ENCODE measurements around the gene NRIP1. TPM values are rescaled to one million over a fixed set of nuclear protein-coding genes. Genes with fewer than 3 reads are reported as not detected.

The NRIP1 gene
- polyA plus RNA-seq, 3 donors: 4.3 to 28.2 (median 23.5) TPM

DNA sequence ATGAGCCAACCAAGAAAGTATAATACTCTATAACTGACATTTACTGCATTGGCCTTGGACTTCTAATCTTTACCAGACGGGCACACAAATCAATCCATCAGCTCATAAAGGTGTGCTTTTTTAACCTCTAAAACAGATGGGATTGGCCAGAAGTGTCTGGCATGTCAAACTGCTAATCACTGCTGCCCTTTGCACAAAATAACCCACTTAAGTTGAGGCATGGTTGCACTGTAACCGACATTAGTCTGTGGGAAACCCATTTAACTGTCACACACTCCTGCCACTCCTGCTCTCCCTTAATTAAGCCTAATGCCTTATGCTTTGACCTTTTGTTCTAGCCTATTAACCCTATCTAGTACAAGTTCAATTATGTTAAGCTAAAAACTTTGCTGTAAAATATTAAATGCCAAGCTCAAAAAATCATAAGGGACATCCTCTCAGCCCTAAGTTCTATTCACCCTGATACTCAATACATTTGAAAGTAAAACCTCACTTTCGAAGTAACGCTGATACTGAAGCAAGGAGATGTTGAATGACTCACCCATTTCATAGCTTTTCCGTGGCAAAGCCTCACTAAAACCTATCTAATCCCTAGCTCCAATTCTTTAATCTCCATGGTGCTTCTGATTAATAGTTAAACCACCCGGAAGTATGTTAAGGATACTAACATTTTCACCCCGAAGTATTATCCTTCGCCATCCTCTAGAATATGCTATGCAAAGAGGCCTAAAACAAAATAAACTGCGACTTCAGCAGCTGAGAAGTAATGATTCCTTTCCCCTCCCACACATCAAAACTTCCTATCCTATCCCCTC is 12.9 kb downstream of the NRIP1 start:
- peak in 1 of 3 donors; percentile 28 for DNase-seq
- peak overlapping the region; percentile 41 for H3K4me2 ChIP-seq (replicated peaks; ENCODE audit: extremely low read depth, low read length, poor library complexity, severe bottlenecking)
- H3K4me1 ChIP-seq (ENCODE audit: control insufficient read depth in 1 of 2, insufficient read depth in 2 of 2, low read length in 2 of 2): peaks cover 20 to 54% of the 10 kb centered on the region in 2 donors
- peak overlapping the region in 2 of 7 donors; percentile 19 to 48 for H3K27ac Mint-ChIP-seq
- no peaks in the 10 kb centered on the region for H3K36me3 ChIP-seq (replicated peaks in 1 of 2; ENCODE audit: control insufficient read depth in 1 of 2, insufficient read depth in 2 of 2, low read length in 2 of 2)
- no peaks in the 10 kb centered on the region for H3K27me3 Mint-ChIP-seq (ENCODE audit: low read depth in 3 of 3)
- peak overlapping the region; percentile 45 to 65 for H3K4me3 Mint-ChIP-seq
- no peak overlapping the region for H3K9ac ChIP-seq (ENCODE audit: insufficient read depth, low read length, poor library complexity, severe bottlenecking)
- intact Hi-C loops (cut with micrococcal nuclease): no loop called here
- peaks cover 3 to 6% of the 10 kb centered on the region in 2 donors for H3K36me3 Mint-ChIP-seq
- H4K20me1 ChIP-seq (ENCODE audit: insufficient read depth, low read length): peaks cover 100% of the 10 kb centered on the region
- H2AFZ ChIP-seq (ENCODE audit: insufficient read depth, low read depth, low read length, poor library complexity, severe bottlenecking): no peak overlapping the region
- H3K4me3 ChIP-seq (replicated peaks in 1 of 3; ENCODE audit: low read depth in 2 of 3, low read length in 3 of 3): peak overlapping the region in 1 of 3 experiments; percentile 33
- no peaks in the 10 kb centered on the region for H3K9me3 ChIP-seq (replicated peaks in 1 of 2; ENCODE audit: control insufficient read depth in 1 of 2, insufficient read depth in 1 of 2, low read length in 2 of 2)
- peaks cover 100% of the 10 kb centered on the region for H3K79me2 ChIP-seq (ENCODE audit: insufficient read depth, low read length)
- no peaks in the 10 kb centered on the region for H3K27me3 ChIP-seq (ENCODE audit: control insufficient read depth in 2 of 2, insufficient read depth in 2 of 2, low read length in 2 of 2)
- no peak for TF ChIP-seq CTCF (IDR thresholded peaks at IDR 0.05)
- H3K4me1 Mint-ChIP-seq: peaks cover 78% of the 10 kb centered on the region
- 18% methylated on average over 5 of the region's 9 CpGs for WGBS (ENCODE audit: insufficient coverage)
- H3K27ac ChIP-seq (ENCODE audit: low read depth in 1 of 2, low read length in 2 of 2): no peak overlapping the region
- H3K9me3 Mint-ChIP-seq: peaks cover 0 to 3% (median 0%) of the 10 kb centered on the region in 7 donors

- no peak overlapping the region for H3K9ac ChIP-seq (ENCODE audit: insufficient read depth, low read length, poor library complexity, severe bottlenecking)
- no peaks in the 10 kb centered on the region for H3K9me3 ChIP-seq (replicated peaks in 1 of 2; ENCODE audit: control insufficient read depth in 1 of 2, insufficient read depth in 1 of 2, low read length in 2 of 2)
- H3K79me2 ChIP-seq (ENCODE audit: insufficient read depth, low read length): peaks cover 100% of the 10 kb centered on the region
- H3K4me3 ChIP-seq (replicated peaks in 1 of 3; ENCODE audit: low read depth in 2 of 3, low read length in 3 of 3): no peak overlapping the region
- intact Hi-C loops (cut with micrococcal nuclease): no loop called here
- H3K27me3 ChIP-seq (ENCODE audit: control insufficient read depth in 2 of 2, insufficient read depth in 2 of 2, low read length in 2 of 2): no peaks in the 10 kb centered on the region
- peaks cover 0 to 3% (median 0%) of the 10 kb centered on the region in 7 donors for H3K9me3 Mint-ChIP-seq
- H3K4me1 ChIP-seq (ENCODE audit: control insufficient read depth in 1 of 2, insufficient read depth in 2 of 2, low read length in 2 of 2): peaks cover 16 to 49% of the 10 kb centered on the region in 2 donors
- no peak overlapping the region for H3K4me3 Mint-ChIP-seq
- 36% methylated on average over 5 of the region's 11 CpGs for WGBS (ENCODE audit: insufficient coverage)
- H3K27ac ChIP-seq (ENCODE audit: low read depth in 1 of 2, low read length in 2 of 2): no peak overlapping the region
- H3K4me1 Mint-ChIP-seq: peaks cover 78% of the 10 kb centered on the region
- H3K36me3 Mint-ChIP-seq: peaks cover 6 to 10% of the 10 kb centered on the region in 2 donors
- H3K27ac Mint-ChIP-seq: peak overlapping the region in 3 of 7 donors; percentile 32 to 71 (median 63)
- no peak overlapping the region for H3K4me2 ChIP-seq (replicated peaks; ENCODE audit: extremely low read depth, low read length, poor library complexity, severe bottlenecking)
- no peaks in the 10 kb centered on the region for H3K36me3 ChIP-seq (replicated peaks in 1 of 2; ENCODE audit: control insufficient read depth in 1 of 2, insufficient read depth in 2 of 2, low read length in 2 of 2)
- H3K27me3 Mint-ChIP-seq (ENCODE audit: low read depth in 3 of 3): no peaks in the 10 kb centered on the region
- TF ChIP-seq CTCF (IDR thresholded peaks at IDR 0.05): no peak
- DNase-seq: no peak
- H4K20me1 ChIP-seq (ENCODE audit: insufficient read depth, low read length): peaks cover 100% of the 10 kb centered on the region
- H2AFZ ChIP-seq (ENCODE audit: insufficient read depth, low read depth, low read length, poor library complexity, severe bottlenecking): no peak overlapping the region
Measured at GRCh38 chr21:15050568-15051377, 14.0 kb downstream of the NRIP1 start.

All from CD14-positive monocyte (primary cell).